WERI-Rb-1 (cell line): ENCODE measurements around the gene ZBTB48.

Experiments used
- DNase-seq: peaks from one replicate; pipeline ENCODE4 v3.0.0-alpha.2; 2020
- H3K27ac ChIP-seq: fragments of 250-450 bp; sonication (Bioruptor Pico); 2 replicates; pipeline ENCODE4 v1.5.1; 2020; ENCODE audit warnings: mild to moderate bottlenecking, moderate library complexity
- H3K27me3 ChIP-seq: fragments of 250-450 bp; sonication (Bioruptor Pico); 2 replicates; pipeline ENCODE4 v1.5.1; 2021; ENCODE audit warnings: mild to moderate bottlenecking, low read depth, moderate library complexity; ENCODE audit not compliant: insufficient read depth, severe bottlenecking
- H3K36me3 ChIP-seq: fragments of 250-450 bp; sonication (Bioruptor Pico); 2 replicates; pipeline ENCODE4 v1.5.1; 2020; ENCODE audit warnings: mild to moderate bottlenecking, moderate library complexity
- H3K4me3 ChIP-seq: 2 replicates; pipeline ENCODE4 v1.5.1; 2011; ENCODE audit warnings: low read depth, mild to moderate bottlenecking, control low read depth, low read length
- H3K9me3 ChIP-seq: fragments of 250-450 bp; sonication (Bioruptor Pico); 2 replicates; pipeline ENCODE4 v1.5.1; 2021; ENCODE audit warnings: mild to moderate bottlenecking, moderate library complexity; ENCODE audit not compliant: severe bottlenecking
- CTCF ChIP-seq: IDR thresholded peaks from 2 replicates; pipeline ENCODE4 v1.5.1; 2011; ENCODE audit warnings: low read depth, mild to moderate bottlenecking, control low read depth, inconsistent platforms, low read length

The ZBTB48 gene

GRCh38 chr1:6587261-6588005 lies 7.6 kb downstream of the ZBTB48 start:
- TF ChIP-seq CTCF = no peak
- Histone ChIP-seq H3K27me3 (no peaks in the 10 kb centered on the region), H3K9me3 (no peaks in the 10 kb centered on the region), H3K27ac (peak overlapping the region; percentile 14; the same call in 1 of the 2 replicates), H3K4me3 (no peak overlapping the region), H3K36me3 (peaks cover 63% of the 10 kb centered on the region)
- DNase-seq = no peak

- Histone ChIP-seq H3K27ac (peak overlapping the region; percentile 26; the same call in 1 of the 2 replicates), H3K27me3 (no peaks in the 10 kb centered on the region), H3K9me3 (no peaks in the 10 kb centered on the region), H3K4me3 (no peak overlapping the region), H3K36me3 (peaks cover 64% of the 10 kb centered on the region)
- TF ChIP-seq CTCF = no peak
- no peak for DNase-seq
These were observed 8.5 kb downstream of the ZBTB48 start for GRCh38 chr1:6588128-6588892.

GRCh38 chr1:6588893-6589520 lies 9.2 kb downstream of the ZBTB48 start:
- TF ChIP-seq CTCF = no peak

GRCh38 chr1:6590046-6590445 lies 10.3 kb downstream of the ZBTB48 start:
- H3K27me3 ChIP-seq = no peaks in the 10 kb centered on the region

More at GRCh38 chr1:6588893-6589520, 9.2 kb downstream of the ZBTB48 start:
- H3K27ac ChIP-seq = peak overlapping the region; percentile 22
- no peak for DNase-seq
- H3K36me3 ChIP-seq = peaks cover 68% of the 10 kb centered on the region
- H3K27me3 ChIP-seq = no peaks in the 10 kb centered on the region
- H3K4me3 ChIP-seq = no peak overlapping the region
- H3K9me3 ChIP-seq = no peaks in the 10 kb centered on the region

GRCh38 chr1:6591222-6591621 lies 11.4 kb downstream of the ZBTB48 start:
- H3K9me3 ChIP-seq = no peaks in the 10 kb centered on the region
- DNase-seq = no peak
- peaks cover 85% of the 10 kb centered on the region for H3K36me3 ChIP-seq
- H3K27ac ChIP-seq = peak overlapping the region; percentile 92
- no peak overlapping the region for H3K4me3 ChIP-seq
- no peaks in the 10 kb centered on the region for H3K27me3 ChIP-seq
- TF ChIP-seq CTCF = no peak

More at GRCh38 chr1:6590046-6590445, 10.3 kb downstream of the ZBTB48 start:
- Histone ChIP-seq H3K27ac (peak overlapping the region; percentile 92; the same call in 1 of the 2 replicates), H3K36me3 (peaks cover 77% of the 10 kb centered on the region), H3K4me3 (no peak overlapping the region), H3K9me3 (no peaks in the 10 kb centered on the region)
- no peak for DNase-seq
- TF ChIP-seq CTCF = no peak
